CD4-positive, alpha-beta T cell treated with Interleukin-12 subunit alpha and Interleukin-12 subunit beta, for 1 hour (primary cell): ENCODE data around the gene ITPR1.

Source experiments
- DNase-seq: peaks from one replicate; pipeline ENCODE4 v3.0.0-alpha.2; 2020

Gene ITPR1

GRCh38 chr3:4729061-4729973 lies 236.2 kb downstream of the ITPR1 start:
- DNase-seq, result no peak

- no peak for DNase-seq
Observed at GRCh38 chr3:4730719-4731118, 237.6 kb downstream of the ITPR1 start.

- no peak for DNase-seq
Observed at GRCh38 chr3:4731543-4732111, 238.5 kb downstream of the ITPR1 start.

GRCh38 chr3:4732925-4733324 lies 239.8 kb downstream of the ITPR1 start:
- DNase-seq, result no peak

DNA sequence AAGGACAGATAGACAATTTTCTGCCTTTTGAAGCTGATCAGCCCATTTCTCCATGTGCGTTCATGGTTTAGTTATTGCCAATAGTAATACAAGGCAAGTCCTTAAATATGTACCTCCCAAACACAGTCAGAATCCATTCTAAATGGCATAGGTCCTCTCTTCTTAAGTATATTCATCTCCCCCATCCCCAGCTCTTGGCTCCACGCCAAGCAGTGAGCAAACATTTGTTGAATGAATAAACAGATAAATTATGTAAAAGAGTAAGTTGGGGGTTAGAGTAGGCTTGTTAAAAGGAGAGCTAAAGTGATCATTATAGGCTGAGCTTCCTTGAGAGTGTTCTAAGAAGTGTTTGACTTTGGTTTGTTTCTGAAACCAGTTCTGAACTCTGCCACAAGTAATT lies 241.3 kb downstream of the ITPR1 start:
- DNase-seq, result no peak

GRCh38 chr3:4735243-4735642 lies 242.1 kb downstream of the ITPR1 start:
- no peak for DNase-seq

GRCh38 chr3:4736284-4736861 lies 243.2 kb downstream of the ITPR1 start:
- no peak for DNase-seq

GRCh38 chr3:4738737-4739274 lies 245.7 kb downstream of the ITPR1 start:
- DNase-seq, result no peak

- peak; percentile 18 for DNase-seq
Observed at GRCh38 chr3:4739289-4740236, 246.4 kb downstream of the ITPR1 start.

DNA sequence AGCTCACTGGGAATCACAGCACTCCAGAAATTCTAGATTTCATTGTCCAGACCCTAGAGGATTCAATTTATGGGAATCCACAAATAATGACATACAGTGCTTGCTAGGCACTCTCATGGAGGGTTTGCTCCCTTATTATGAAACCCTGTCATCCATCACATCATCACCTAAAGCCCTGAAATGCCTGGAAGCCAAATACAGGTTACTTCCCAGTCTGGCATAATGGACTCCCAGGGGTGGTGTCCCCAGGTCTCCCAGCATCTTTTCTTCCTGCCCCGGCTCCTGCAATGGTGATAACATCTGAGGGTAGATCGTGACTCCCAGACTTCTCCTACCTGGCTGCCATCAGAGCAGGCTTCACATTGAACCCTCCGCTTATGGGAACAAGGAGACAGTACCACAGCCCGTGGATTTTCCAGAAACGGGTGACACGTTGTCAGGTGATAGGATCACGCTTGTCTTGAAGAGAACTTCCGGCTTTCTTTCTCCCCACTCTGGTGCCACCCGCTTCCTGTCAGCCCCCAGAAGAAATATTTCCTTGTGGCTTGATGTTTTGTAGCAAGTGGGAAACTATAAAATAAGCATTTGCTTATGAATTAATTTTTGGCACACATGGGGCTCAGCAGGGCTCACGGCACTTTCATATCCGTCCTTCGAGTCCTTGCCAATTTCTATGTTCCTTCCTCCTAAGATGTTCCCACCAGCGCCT lies 247.4 kb downstream of the ITPR1 start:
- DNase-seq, result no peak

DNA sequence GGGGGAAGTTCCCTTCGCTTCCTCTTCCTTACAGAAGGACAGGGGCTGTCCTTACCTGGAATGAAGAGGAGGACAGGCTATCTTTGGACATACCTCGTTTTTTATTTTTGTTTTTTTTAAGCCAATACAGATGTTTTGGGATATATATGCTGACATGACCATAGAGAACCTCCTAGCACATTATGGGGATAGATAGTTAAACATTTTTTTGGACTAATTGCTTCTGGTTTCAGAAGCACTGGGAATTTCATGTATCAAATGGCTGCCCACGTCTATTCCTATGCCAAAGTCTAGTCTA lies 247.9 kb downstream of the ITPR1 start:
- DNase-seq, result no peak

GRCh38 chr3:4741404-4742307 lies 248.5 kb downstream of the ITPR1 start:
- DNase-seq, result no peak

DNA sequence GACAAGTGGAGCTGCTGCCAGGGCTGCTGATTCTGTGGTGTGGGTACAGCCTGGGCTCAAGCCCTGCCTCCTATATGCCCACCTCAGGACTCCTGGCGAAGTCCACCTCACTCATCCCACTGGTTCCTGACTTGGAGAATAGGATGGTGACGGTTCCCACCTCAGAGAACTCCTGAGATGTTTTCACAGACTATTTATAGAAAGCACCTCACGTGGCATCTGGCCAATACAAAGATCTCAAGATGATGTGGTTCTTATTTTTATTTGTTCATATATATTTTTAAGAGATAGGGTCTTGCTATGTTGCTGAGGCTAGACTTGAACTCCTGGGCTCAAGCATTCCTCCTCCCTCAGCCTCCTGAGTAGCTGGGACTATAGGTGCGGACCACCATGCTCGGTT lies 249.2 kb downstream of the ITPR1 start:
- DNase-seq, result no peak

DNA sequence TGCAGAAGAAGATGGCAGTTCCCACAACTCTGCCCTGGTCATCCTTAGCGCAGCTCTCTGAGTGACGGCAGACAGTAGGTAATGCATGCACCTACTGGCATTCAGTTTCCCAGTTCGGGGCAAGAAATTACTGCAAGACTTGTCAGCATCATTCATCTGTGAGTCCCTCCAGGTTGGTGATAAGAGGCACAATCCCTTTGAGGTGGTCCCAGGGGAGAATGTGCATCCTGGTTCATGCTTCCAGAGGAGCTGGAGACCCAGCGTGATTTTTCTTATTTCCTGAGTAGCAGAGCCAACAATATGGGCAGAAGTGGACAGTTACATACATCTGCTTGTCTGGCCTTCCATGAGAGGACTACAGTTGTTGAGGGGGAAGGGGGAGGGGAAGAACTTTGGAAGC lies 250.2 kb downstream of the ITPR1 start:
- DNase-seq, result no peak

DNA sequence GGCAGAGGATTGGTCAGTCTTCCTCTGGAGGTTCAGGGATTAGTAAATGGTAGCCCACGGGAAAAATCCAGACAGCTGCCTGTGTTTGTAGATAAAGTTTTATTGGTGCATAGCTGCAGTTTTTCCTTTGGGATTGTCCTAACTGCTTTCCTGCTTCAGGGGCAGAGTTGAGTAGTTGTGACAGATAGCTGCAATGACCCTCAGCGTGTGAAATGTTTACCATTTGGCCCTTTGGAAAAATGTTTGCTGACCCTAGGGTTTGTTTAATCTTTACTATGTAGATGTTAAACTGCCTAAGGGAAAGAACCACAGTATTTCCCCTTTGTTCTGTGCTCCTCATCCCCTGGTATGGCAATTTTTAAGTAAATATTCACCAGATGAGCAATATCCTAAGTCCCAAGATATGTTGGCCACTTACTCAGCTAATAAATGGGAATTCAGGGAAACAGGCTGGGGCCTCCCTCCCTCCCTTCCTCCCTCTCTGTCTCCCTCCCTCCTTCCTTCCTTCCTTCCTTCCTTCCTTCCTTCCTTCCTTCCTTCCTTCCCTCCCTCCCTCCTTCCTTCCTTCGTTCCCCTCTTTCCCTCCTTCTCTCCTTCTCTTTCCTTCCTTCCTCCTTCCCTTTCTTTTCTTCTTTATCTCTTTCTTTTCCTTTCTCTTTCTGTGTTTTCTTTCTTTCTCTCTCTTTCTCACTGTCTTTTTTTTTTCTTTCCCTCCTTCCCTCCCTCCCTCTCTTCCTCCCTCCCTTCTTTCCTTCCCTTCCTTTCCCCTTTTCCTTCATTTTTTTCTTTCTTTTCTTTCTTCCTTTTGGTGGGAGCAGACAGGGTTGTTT lies 251.5 kb downstream of the ITPR1 start:
- no peak for DNase-seq

DNA sequence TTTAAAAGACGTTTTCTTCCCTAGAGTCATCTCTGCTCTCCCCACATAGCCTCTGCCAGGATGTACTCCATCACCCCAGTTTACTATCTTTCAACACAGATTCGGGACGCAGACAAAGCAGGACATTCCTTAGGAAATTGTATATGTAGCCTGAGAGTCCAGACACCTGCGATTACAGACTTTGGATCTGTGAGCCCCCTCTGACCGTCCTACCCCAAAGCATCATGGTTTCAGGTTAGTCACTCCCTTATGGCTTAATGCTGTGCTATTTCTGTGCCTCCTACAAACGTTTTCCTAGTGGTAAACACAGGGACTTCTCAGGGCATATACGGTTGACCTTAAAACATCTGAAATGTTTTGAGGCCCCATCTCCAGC lies 252.1 kb downstream of the ITPR1 start:
- no peak for DNase-seq

DNA sequence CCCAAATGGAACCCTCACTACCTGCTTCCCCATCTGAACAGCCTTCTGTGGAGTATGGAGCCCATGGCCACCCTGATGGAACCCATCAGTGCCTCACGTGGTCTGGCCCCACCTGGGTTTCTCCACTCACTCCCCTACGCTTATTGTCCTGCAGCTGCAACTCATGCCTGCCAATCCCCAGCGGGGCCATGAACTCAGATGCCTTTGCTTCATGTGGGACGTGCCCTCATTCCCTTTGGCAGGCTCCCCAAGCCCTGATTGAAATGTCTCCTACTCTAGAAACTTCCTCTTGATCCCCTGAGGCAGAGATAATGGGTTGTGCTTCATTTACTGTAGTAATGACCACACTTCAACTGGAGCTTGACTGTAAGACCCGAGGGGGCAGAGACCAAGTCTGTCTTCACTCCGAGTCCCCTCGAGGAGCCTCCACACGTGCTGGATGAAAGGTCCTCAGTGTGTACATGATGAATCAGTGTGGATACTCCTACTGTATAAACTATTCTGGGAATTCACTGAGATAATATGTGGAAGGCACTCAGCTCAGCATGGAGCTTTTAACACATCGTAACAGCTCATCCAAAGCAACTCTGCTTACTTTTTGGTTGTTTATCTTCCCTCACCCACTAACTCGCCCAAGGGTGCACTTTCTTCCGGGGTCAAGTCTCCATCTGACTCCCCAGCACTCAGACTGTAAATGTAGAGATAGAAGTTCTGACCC lies 253.3 kb downstream of the ITPR1 start:
- DNase-seq, result no peak

- DNase-seq, result no peak
Observed at GRCh38 chr3:4748127-4748526, 255.0 kb downstream of the ITPR1 start.

- no peak for DNase-seq
Observed at GRCh38 chr3:4748701-4749378, 255.7 kb downstream of the ITPR1 start.
